ENCODE measurements around the gene SLC4A5.
A peak's percentile ranks its signal among the peaks of the same experiment; 100 is the strongest.
"Not testable (repeated sequence)": the region's sequence is repeated elsewhere in the genome, so short reads cannot be mapped to it uniquely, and the experiment has no call there.

Gene SLC4A5

DNA sequence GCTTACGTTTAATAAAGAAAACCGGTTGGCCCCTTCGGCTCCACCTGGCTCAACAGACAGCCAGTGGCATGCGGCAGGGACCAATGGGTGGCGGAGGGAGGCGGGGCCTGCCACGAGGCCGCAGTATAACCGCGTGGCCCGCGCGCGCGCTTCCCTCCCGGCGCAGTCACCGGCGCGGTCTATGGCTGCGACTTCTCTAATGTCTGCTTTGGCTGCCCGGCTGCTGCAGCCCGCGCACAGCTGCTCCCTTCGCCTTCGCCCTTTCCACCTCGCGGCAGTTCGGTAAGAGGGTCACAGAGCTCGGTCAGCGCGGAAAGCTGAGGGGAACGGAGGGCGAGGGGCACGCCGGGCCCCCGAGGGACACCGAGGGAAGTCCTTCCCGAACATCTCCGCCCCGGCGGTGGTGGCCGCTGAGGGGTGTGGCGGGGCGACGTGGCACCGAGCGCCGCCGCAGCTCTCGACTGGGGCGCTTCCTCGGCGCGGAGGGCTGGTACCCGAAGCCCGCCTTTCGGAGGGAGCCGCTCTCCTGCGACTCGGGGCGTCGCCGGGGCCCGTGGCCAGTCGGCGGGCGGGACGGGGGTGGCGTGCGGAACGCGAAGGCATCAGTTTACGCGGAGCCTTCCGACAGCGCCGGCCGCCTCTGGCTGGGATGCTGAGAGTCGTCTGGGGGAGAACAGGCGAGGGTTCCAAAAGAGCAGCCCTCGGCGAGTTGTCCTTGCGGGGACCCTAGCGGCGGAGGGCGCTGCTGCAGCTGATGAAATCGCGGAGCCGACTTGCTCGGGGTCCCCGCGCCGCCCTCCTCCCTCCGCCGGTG lies 144.5 kb downstream of the SLC4A5 start, which contains the start of gene MTHFD2:
Gene MTHFD2 (plus strand): TSS at position 155 of the 814 bp plus-strand sequence. CDS start 27 bp downstream, at position 182.
- DNase-seq (ENCODE audit: low spot score), result peak; percentile 99

DNA sequence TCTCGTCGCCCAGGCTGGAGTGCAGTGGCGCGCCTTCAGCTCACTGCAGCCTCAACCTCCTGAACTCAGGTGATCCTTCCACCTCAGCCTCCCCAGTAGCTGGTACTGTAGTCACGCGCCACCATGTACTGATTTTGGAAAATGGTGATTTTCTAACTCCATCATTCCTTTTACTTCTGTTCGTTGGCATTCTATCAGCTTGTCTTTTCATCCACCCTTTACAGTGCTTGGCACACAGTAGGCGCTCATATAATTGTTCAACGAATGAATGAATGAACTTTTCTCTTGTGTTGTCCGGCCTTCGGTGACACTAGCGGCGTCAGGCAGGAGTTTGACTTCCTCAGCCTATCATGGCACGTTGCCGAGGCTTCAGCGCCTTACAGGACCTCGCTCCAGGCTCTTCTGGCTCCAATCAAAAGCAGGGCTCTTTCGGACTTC lies 145.2 kb downstream of the SLC4A5 start:
- no peak for DNase-seq (ENCODE audit: low spot score)

DNA sequence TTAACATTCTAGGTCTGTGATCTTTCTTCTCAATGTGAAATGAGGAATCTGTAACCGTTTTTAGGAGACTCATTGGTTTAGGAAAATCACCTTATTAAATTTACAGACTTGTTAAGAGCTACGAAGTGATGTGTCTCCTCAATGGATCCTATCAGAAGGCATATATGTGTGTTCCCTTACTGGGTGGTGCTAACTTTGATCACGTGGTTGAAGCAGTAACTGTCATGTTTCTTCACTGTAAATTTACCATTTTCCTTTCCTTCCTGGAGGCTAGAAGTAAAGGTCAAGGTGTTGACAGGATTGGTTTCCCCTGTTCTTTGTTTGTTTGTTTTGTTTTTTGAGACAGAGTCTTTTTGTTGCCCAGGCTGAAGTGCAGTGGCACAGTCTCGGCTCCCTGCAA lies 146.2 kb downstream of the SLC4A5 start:
- no peak for DNase-seq (ENCODE audit: low spot score)

DNA sequence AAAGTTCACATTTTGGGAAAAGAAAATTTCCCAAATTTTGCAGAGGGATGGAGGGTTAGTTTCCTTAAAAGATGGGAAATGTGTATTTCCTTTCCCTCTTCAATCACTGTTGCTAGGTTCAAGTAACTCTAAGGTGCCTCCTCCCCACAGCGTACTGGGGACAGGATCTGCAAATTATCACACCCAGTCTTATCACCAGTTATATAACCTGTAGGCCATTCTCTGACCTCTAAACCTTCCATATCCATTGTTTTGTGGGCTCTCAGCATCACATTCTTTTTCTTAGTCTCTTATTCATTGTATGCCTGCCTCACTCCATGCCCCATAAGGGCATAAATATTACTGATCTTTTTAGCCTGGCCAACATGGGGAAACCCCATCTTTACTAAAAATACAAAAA lies 148.4 kb downstream of the SLC4A5 start:
- DNase-seq (ENCODE audit: low spot score), result no peak

DNA sequence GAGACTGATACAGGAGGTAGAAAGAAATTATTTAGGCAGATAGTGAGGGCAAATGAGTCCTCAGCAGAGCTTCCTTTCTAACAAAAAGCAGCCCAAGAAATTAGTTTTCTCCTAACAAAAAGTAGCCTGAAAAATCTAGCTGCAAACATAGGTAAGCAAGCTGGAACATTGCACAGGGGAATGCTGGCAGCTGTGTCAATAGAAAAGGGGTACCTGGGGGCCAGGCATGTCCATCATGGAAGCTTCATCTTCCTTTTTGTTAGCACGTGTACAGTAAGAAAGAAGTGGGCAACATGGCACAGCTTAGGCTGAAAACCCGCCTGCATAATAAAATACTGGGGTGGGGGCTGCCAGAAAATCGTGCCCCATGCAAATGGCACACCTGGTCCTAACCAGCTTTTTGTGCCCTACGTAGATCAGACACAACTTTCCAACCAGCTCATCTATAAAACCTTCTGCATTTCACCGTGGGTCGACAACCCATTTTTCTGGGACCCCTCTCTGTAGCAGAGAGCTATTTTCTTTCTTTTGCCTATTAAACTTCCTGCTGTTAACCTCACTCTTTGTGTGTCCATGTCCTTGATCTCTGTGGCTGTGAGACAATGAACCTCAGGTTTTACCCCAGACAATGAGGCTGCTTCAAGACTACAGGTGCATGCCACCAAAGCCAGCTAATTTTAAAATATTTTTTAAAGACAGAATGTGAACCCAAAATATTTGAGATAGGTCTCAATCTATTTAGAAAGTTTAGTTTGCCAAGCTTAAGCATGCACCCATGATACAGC lies 151.4 kb downstream of the SLC4A5 start:
- no peak for DNase-seq (ENCODE audit: low spot score)

DNA sequence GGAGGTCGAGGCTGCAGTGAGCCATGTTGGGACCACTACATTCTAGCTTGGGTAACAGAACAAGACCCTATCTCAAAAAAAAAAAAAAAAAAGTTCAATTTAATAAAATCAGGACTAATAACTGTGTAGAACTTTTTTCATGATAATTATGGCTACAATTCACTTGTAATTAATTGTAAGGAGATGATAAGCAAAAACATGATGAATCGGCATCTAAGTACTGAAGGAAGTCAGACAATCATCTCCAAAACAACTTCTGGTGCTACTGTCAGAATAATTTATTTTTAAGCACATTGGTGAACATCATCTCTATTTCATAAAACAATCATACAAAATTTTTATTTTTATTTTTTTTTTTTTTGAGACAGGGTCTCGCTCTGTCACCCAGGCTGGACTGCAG lies 154.5 kb downstream of the SLC4A5 start:
- no peak for DNase-seq (ENCODE audit: low spot score)

DNA sequence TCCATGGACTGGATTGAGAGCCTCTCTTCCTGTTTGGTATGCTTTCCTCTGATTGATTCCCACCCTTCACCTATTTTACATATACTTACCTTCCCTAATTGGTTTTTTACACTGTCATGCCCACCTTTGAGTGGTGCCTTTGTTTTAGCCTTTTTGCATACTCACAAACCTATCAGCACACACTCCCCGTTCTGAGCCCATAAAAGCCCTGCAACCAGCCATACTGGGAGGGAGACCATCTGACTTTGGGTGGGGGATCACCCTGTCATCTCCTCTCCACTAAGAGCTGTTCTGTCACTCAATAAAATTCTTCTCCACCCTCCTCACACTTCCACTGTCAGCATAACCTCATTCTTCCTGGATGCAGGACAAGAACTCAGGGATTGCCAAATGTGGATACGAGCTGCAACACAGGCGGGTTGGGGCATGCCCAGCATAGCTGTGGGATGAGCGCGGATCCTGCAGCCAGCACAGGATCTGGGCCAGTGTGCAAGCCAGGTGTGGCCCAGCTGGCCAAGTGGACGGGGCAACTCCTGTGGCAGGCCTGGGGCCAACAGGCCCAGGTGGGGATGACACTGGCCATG lies 155.1 kb downstream of the SLC4A5 start:
- DNase-seq (ENCODE audit: low spot score), result no peak

DNA sequence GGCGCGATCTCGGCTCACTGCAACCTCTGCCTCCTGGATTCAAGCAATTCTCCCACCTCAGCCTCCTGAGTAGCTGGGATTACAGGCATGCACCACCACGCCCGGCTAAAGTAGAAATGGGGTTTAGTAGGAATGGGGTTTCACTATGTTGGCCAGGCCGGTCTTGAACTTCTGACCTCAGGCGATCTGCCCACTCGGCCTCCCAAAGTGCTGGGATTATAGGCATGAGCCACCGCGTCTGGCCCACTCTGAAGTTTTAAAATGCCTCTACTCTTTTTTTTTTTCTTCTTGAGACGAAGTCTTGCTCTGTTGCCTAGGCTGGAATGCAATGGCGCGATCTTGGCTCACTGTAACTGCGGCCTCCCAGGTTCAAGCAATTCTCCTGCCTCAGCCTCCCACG lies 156.5 kb downstream of the SLC4A5 start:
- not testable (repeated sequence) for DNase-seq (ENCODE audit: low spot score)

DNA sequence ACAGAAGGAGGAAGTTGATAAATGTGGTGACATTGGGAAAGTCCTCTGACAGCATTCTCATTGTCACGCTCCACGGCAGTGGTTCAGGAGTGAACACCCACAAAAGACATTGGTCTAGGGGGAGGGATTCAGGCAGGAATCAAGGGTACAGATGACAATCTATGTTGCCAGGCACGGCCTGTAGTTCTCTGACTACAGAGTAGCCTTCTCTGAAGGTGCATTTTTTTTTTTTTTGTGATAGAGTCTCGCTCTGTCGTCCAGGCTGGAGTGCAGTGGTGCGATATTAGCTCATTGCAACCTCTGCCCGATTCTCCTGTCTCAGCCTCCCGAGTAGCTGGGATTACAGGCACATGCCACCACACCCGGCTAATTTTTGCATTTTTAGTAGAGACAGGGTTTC lies 157.2 kb downstream of the SLC4A5 start:
- DNase-seq (ENCODE audit: low spot score), result peak; percentile 87

DNA sequence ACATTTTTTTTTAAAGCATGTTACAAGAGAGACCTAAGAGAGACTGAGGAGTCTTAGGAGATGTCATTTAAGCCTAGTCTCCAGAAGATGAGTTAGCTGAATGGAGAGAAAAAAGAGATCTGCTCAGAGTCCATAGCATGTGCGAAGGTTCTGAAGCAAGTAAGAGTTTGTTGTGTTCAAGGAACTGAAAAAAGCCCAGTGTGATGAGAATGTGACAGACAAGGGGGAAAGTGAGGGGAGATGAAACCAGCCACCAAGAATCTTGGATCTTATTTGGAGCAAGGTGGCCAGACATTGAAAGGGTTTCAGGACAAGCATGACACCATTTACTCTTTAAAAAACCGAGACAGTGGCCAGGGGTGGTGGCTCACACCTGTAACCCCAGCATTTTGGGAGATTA lies 159.3 kb downstream of the SLC4A5 start:
- no peak for DNase-seq (ENCODE audit: low spot score)

DNA sequence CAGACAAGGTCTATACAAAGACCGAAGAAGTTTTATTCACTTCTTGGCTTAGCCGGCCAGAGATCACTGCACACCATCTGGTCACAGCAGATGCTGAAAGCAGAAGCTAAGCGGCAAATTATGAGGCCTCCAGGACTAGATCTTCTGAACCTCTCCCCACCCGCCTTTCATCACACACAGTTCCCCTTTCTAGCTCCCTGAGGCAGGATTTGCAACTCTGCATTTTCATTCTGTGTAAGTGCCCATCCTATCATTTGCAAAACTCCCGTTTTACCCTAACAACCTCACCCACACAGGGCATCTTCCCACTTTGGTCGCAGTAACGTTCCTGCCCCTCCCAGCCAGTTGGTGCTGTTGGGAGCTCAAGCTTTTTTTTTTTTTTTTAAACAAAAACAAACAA lies 161.5 kb downstream of the SLC4A5 start:
- DNase-seq (ENCODE audit: low spot score), result peak; percentile 96

DNA sequence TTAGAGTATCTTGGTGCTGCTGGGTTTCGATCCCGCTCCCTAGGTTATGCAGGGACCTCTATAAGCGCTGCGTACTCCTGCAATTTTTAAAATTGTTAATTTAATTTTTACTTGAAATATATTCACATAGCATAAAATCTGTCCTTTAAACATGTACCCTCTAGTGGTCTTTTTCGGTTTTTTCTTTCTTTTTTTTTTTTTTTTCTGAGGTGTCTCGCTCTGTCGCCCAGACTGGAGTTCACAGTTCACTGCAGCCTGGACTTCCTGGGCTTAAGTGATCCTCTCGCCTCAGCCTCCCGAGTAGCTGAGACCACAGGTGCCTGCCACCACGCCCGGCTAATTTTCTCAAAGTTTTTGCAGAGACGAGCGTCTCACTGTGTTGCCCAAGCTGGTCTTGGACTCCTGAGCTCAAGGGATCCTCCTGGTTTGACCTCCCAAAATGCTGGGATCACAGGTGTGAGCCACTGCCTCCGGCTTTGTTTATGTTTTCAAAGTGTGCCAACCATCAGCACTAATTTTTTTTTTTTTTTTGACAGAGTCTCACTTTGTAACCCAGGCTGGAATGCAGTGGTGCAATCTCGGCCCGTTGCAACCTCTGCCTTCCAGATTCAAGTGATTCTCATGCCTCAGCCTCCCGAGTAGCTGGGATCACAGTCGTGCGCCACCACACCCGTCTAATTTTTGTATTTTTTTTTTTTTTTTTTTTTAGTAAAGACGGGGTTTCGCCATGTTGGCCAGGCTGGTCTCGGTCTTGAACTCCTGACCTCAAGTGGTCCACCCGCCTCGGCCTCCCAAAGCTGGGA lies 164.0 kb downstream of the SLC4A5 start:
- DNase-seq (ENCODE audit: low spot score), result no peak

DNA sequence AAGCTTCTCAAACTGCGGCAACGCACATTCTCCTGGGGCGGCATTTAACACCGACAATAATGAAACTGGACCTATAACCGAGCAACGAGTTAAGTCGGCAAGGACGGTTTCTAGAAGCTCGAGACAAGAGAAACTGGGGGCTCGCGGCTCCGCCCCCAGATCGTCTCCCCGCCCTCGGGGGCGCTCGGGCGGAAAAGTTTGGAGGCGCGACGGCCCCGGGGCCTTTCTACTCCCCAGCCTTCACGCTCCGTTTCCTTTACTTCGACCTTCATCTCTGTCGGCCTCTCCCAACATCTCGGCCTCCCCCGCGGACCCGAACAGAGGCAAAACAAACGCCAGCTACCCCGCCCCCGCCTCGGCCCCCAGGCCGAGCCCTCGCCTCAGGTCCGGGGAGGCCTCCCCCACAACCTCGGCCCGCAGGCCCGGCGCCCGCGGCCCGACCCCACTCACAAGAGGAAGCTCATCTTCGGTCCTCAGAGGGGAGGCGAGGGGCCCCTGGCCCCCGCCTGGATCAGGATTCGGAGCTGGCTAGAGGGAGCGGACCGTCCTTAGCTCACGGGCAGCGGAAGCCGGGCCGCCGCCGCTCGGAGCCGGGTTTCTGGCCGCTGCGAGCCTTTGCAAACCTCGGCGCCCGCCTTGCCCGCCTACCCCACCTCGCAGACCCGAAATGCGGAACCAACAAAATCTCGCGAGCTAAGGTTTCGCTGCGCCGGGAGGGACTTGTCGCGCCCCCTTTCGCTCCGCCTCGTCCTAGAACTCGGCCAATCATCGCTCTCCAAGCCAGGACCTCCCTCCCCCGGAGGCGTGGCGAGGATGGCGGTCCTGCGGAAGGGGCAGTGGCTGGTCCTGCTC lies 164.8 kb downstream of the SLC4A5 start, which contains the start of gene MOB1A:
Gene MOB1A (minus strand): TSS at position 669 of the 852 bp plus-strand sequence. CDS start 205 bp downstream, at position 464.
- peak; percentile 99 for DNase-seq (ENCODE audit: low spot score)

DNA sequence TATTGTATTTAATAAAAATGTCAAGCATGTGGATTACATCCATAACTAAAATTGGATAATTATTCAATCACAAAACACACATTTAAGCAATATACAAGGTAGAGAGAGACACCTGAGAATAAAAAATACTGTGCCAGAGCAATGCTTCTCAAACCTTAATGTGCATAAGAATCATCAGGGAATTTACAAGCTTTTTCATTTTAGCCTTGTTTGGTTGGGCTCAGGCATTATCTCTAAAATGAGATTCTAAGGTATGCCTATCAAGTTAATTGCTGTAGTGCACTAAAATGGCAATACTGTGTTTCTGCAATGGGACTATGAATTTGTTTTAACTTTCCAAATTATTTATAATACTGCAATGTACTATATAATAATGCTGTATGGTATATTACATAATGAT lies 165.5 kb downstream of the SLC4A5 start:
- no peak for DNase-seq (ENCODE audit: low spot score)

DNA sequence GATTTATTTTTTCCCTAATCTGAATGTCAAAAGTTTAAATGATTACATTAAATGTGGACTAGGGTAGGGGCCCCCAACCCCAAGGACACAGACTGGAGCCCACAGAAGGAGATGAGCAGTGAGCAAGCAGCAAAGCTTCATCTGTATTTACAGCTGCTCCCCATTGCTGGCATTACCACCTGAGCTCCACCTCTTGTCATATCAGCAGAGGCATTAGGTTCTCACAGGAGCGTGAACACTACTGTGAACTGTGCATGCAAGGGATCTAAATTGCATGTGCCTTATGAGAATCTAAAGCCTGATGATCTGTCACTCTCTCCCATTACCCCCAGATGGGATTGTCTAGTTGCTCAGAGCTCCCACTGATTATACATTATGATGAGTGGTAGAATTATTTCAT lies 168.3 kb downstream of the SLC4A5 start:
- DNase-seq (ENCODE audit: low spot score), result no peak

DNA sequence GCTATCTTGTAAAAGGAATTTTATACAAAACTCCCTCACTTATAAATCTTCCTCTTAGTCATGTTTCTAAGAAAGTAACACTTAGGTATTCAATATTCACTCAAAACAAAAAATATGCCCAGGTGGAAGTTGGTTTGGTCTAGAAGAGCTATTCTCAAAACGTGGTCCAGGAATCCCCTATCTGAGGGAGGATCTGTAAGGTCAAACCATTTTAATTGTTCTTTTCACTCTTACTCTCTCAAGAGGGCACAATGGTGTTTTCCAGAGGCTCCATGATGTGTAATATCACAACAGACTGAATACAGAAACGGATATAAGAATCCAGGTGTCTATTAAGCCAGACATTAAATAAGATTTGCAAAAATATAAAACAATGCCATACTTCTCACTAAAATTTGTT lies 174.5 kb downstream of the SLC4A5 start:
- DNase-seq (ENCODE audit: low spot score), result no peak
